Tibial nerve (tissue), 4 donors: ENCODE measurements around the gene MRPS2. TPM values are rescaled to one million over a fixed set of nuclear protein-coding genes. Genes with fewer than 3 reads are reported as not detected.
"Not testable (repeated sequence)": the region's sequence is repeated elsewhere in the genome, so short reads cannot be mapped to it uniquely, and the experiment has no call there.

Experiments
- DNase-seq, 2 donors: peaks; one replicate each; pipeline ENCODE4 v3.0.0-alpha.2; 2019; ENCODE audit warnings: low spot score in 2 of 2
- H3K27ac ChIP-seq, 4 donors: fragments of 200-600 bp; sonication (generic) in 3 of 4; one replicate each; pipeline ENCODE4 v1.5.1; 2017 to 2019; ENCODE audit warnings: mild to moderate bottlenecking in 1 of 4
- H3K27me3 ChIP-seq, 2 donors: fragments of 200-600 bp; sonication (generic) in 1 of 2; one replicate each; pipeline versions ENCODE4 v1.5.1 to v1.6.0; 2017 to 2019
- H3K36me3 ChIP-seq, 3 donors: fragments of 200-600 bp; sonication (generic); one replicate each; pipeline ENCODE4 v1.5.1; 2018 to 2019
- H3K4me1 ChIP-seq, 4 donors: fragments of 200-600 bp; sonication (generic) in 3 of 4; one replicate each; pipeline ENCODE4 v1.5.1; 2017 to 2019
- H3K4me3 ChIP-seq, 4 donors: fragments of 200-600 bp; sonication (generic) in 3 of 4; one replicate each; pipeline ENCODE4 v1.5.1; 2017 to 2019; ENCODE audit warnings: mild to moderate bottlenecking in 1 of 4, moderate library complexity in 1 of 4
- H3K9me3 ChIP-seq, 4 donors: fragments of 200-600 bp; sonication (generic) in 3 of 4; one replicate each; pipeline ENCODE4 v1.5.1; 2017 to 2019
- CTCF ChIP-seq, 5 experiments: fragments of 200-600 bp in 3 of 5; fragments of 450-650 bp in 2 of 5; sonication (generic) in 3 of 5; IDR thresholded peaks; one replicate each; pipeline ENCODE4 v1.5.1; 2016 to 2019; ENCODE audit warnings: antibody characterized with exemption in 5 of 5, mild to moderate bottlenecking in 3 of 5, moderate library complexity in 2 of 5
- EP300 ChIP-seq, 2 donors: sonication (generic); formaldehyde crosslinking; IDR thresholded peaks; one replicate each; pipeline ENCODE4 v1.6.1; 2017; ENCODE audit warnings: antibody characterized with exemption in 2 of 2, mild to moderate bottlenecking in 1 of 2
- POLR2A ChIP-seq, 2 donors: fragments of 450-650 bp; IDR thresholded peaks; one replicate each; pipeline ENCODE4 v1.6.1; 2017; ENCODE audit warnings: antibody characterized with exemption in 2 of 2, mild to moderate bottlenecking in 2 of 2, moderate library complexity in 2 of 2
- WGBS, 2 donors: methylation state at CpG; one replicate each; pipeline ENCODE4 v1.1.5; 2018; 5-methylcytosine and 5-hydroxymethylcytosine counted together
- total RNA-seq, 4 donors: library from RNA; depleted of rRNA; stranded (reverse); fragments of >200 nt; gene quantifications; one replicate each; pipeline ENCODE4 v1.1.0, GENCODE V29; 2016

Gene MRPS2
- total RNA-seq, 4 donors from 2014 or later: 24.9 to 29.2 (median 26.3) TPM

- Histone ChIP-seq H3K4me3 (no peak overlapping the region), H3K27ac (no peak overlapping the region), H3K9me3 (peaks cover 0 to 16% (median 0%) of the 10 kb centered on the region in 4 donors), H3K27me3 (peaks cover 0 to 28% of the 10 kb centered on the region in 2 donors), H3K4me1 (no peaks in the 10 kb centered on the region), H3K36me3 (no peaks in the 10 kb centered on the region)
- WGBS, 2 donors: 77 to 80% methylated on average over 8 of the region's 11 CpGs
- DNase-seq: no peak
- TF ChIP-seq CTCF (IDR thresholded peaks at IDR 0.05): no peak
- TF ChIP-seq EP300 (IDR thresholded peaks at IDR 0.05): no peak
- TF ChIP-seq POLR2A (IDR thresholded peaks at IDR 0.05): no peak
Measured at GRCh38 chr9:135526089-135526729, 25.7 kb downstream of the MRPS2 start.

GRCh38 chr9:135526730-135527571 lies 26.5 kb downstream of the MRPS2 start:
- H3K4me3 ChIP-seq: no peak overlapping the region
- no peak for TF ChIP-seq CTCF (IDR thresholded peaks at IDR 0.05)
- no peak for TF ChIP-seq EP300 (IDR thresholded peaks at IDR 0.05)
- TF ChIP-seq POLR2A (IDR thresholded peaks at IDR 0.05): no peak
- H3K27me3 ChIP-seq: peaks cover 0 to 21% of the 10 kb centered on the region in 2 donors
- H3K36me3 ChIP-seq: no peaks in the 10 kb centered on the region
- no peaks in the 10 kb centered on the region for H3K4me1 ChIP-seq
- WGBS, 2 donors: 66% methylated on average over 22 to 30 of the region's 30 CpGs
- H3K9me3 ChIP-seq: peaks cover 0 to 16% (median 0%) of the 10 kb centered on the region in 4 donors
- no peak overlapping the region for H3K27ac ChIP-seq
- no peak for DNase-seq

- not testable (repeated sequence) for H3K4me3 ChIP-seq, H3K36me3 ChIP-seq, H3K27ac ChIP-seq, H3K4me1 ChIP-seq, DNase-seq
- H3K27me3 ChIP-seq: peaks cover 0 to 14% of the 10 kb centered on the region in 2 donors
- 91 to 94% methylated on average over 10 of the region's 10 CpGs for WGBS, 2 donors
- peaks cover 0 to 16% (median 0%) of the 10 kb centered on the region in 4 donors for H3K9me3 ChIP-seq
Measured at GRCh38 chr9:135528842-135529435, 28.5 kb downstream of the MRPS2 start.

- DNase-seq: no peak
- no peak for TF ChIP-seq POLR2A (IDR thresholded peaks at IDR 0.05)
- TF ChIP-seq CTCF (IDR thresholded peaks at IDR 0.05): no peak
- no peak for TF ChIP-seq EP300 (IDR thresholded peaks at IDR 0.05)
- Histone ChIP-seq H3K4me1 (no peaks in the 10 kb centered on the region), H3K27me3 (peaks cover 0 to 12% of the 10 kb centered on the region in 2 donors), H3K4me3 (no peak overlapping the region), H3K9me3 (peaks cover 0 to 16% (median 0%) of the 10 kb centered on the region in 4 donors), H3K36me3 (no peaks in the 10 kb centered on the region), H3K27ac (no peak overlapping the region)
- WGBS, 2 donors: 61 to 74% methylated on average over 5 of the region's 5 CpGs
Measured at GRCh38 chr9:135530146-135530545, 29.7 kb downstream of the MRPS2 start.

GRCh38 chr9:135531096-135531495 lies 30.6 kb downstream of the MRPS2 start:
- TF ChIP-seq EP300 (IDR thresholded peaks at IDR 0.05) (no peak), CTCF (IDR thresholded peaks at IDR 0.05) (no peak), POLR2A (IDR thresholded peaks at IDR 0.05) (no peak)
- Histone ChIP-seq H3K27me3 (peaks cover 0 to 12% of the 10 kb centered on the region in 2 donors), H3K9me3 (peaks cover 0 to 16% (median 0%) of the 10 kb centered on the region in 4 donors), H3K36me3 (no peaks in the 10 kb centered on the region), H3K4me1 (no peaks in the 10 kb centered on the region), H3K27ac (no peak overlapping the region), H3K4me3 (no peak overlapping the region)
- 85 to 93% methylated on average over 2 to 10 of the region's 10 CpGs for WGBS, 2 donors
- DNase-seq: no peak
